ENCODE measurements around the gene DPYSL4. TPM values are rescaled to one million over a fixed set of nuclear protein-coding genes. Genes with fewer than 3 reads are reported as not detected.

DPYSL4 gene
- total RNA-seq, 4 donors from 2014 or later, result 0.22 to 0.94 (median 0.34) TPM; not detected in 1

DNA sequence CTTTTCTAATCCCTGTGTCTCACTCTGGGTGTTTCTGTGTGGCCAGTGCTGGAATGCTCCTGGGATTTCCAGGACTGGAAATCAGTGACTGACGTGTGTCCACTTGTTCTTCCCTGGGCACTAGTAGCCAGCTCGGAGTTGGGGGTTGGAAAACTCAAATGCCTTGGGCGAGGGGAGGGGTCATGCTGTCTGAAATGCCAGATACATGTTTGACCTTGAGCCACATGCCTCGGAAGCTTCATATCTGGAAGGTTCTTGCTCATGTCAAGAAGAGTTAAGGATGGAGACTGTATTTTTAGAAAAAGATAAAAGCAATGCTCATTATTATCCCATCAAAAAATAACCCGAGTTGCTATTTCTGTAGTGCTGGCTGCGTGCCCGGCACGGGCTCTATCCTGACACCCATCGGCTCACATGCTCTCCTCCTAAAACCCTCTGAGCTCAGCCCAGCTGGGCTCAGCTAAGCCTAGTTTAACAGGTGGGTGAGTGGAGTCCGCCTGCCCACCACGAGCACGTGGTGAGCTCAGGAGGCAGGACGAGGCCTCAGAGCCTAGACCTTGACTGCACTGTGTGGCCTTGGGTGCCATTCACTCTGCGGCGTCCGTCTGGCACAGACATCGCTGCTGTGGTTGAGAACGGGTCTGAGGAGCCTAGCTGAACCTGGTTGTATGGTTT, 6.4 kb downstream of the DPYSL4 start:
- TF ChIP-seq, protein P1, sequence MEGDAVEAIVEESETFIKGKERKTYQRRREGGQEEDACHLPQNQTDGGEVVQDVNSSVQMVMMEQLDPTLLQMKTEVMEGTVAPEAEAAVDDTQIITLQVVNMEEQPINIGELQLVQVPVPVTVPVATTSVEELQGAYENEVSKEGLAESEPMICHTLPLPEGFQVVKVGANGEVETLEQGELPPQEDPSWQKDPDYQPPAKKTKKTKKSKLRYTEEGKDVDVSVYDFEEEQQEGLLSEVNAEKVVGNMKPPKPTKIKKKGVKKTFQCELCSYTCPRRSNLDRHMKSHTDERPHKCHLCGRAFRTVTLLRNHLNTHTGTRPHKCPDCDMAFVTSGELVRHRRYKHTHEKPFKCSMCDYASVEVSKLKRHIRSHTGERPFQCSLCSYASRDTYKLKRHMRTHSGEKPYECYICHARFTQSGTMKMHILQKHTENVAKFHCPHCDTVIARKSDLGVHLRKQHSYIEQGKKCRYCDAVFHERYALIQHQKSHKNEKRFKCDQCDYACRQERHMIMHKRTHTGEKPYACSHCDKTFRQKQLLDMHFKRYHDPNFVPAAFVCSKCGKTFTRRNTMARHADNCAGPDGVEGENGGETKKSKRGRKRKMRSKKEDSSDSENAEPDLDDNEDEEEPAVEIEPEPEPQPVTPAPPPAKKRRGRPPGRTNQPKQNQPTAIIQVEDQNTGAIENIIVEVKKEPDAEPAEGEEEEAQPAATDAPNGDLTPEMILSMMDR (IDR thresholded peaks at IDR 0.05; ENCODE audit: low read depth), result no peak

DNA sequence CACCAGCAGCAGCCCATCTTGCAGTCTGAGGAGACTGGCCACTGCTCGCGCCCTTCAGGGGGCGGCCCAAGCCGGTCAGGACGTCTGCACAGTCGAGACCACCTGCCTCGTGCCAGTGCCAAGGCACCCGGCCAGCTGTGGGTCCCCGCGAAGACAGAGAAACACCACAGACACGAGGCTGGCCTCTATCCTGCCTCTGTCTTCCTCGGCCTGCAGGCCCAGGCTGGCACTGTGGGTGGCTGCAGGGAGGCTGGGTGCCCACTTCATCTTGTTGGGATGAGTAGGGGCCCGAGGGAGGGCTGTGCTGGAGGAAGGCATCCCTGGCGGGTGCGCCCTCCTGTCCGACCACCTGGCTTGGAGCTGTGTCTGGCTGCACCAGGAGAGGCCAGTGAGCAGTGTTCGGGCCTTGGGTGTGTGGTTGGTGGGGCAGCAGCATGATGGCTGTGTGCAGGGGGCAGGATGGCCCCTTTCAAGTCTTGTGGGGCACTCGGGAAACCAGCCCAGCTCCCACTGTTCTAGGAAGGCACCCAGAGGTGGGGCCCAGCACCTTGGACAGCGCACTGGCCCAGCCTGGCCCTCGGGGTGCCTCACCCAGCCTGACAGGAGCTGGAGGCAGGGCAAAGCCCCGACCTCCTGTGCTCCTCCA, 7.3 kb downstream of the DPYSL4 start:
- TF ChIP-seq, protein P1 (IDR thresholded peaks at IDR 0.05; ENCODE audit: low read depth), result no peak

DNA sequence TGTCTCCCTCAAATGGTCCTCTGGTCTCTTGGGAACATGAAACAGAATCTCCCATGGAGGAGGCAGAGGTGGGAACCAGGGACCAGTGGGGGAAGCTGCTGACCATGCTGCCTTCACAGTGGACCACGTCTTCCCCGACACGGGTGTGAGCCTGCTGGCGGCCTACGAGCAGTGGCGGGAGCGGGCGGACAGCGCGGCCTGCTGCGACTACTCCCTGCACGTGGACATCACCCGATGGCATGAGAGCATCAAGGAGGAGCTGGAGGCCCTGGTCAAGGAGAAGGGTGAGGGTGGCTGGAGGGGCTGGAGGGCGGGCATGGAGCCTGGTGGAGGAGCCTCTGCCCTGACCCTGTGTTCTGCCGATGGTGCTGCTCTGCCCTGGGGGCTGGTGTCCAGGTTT, 8.0 kb downstream of the DPYSL4 start:
- TF ChIP-seq, protein P1 (IDR thresholded peaks at IDR 0.05; ENCODE audit: low read depth), result no peak

DNA sequence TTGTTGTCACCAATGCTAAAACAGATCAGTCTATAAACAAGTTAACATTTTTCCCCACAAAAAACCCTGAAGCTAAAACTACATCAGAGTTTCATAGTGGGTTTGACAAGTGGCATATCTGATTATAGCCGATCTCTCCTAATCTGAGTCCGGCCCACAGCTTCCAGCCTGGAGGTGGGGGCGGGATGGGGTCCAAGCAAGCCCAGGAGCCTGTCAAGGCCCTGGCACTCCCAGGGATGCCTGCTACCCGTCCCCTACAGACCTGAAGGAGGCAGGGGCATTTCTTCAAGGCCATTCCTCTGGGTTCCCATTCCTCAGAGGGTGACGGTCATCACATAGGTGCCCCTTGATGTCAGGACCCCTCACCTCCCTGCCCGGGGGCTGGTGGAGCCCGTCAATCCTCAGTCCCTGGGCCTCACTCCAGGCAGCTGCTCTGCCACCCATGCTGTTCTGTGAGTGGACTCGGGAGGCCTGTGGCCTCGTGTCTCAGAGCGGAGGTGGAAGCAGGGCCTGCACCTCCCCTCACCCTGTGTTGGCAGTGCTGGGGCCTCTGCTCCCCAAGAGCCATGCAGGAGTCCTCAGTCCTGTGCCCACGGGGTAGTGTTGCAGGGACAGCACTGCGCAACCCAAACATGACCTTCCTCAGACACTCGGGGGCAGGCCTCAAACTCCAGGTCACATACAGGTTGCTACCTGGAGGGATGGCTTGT, 8.8 kb downstream of the DPYSL4 start:
- TF ChIP-seq, protein P1 (IDR thresholded peaks at IDR 0.05; ENCODE audit: low read depth), result no peak

DNA sequence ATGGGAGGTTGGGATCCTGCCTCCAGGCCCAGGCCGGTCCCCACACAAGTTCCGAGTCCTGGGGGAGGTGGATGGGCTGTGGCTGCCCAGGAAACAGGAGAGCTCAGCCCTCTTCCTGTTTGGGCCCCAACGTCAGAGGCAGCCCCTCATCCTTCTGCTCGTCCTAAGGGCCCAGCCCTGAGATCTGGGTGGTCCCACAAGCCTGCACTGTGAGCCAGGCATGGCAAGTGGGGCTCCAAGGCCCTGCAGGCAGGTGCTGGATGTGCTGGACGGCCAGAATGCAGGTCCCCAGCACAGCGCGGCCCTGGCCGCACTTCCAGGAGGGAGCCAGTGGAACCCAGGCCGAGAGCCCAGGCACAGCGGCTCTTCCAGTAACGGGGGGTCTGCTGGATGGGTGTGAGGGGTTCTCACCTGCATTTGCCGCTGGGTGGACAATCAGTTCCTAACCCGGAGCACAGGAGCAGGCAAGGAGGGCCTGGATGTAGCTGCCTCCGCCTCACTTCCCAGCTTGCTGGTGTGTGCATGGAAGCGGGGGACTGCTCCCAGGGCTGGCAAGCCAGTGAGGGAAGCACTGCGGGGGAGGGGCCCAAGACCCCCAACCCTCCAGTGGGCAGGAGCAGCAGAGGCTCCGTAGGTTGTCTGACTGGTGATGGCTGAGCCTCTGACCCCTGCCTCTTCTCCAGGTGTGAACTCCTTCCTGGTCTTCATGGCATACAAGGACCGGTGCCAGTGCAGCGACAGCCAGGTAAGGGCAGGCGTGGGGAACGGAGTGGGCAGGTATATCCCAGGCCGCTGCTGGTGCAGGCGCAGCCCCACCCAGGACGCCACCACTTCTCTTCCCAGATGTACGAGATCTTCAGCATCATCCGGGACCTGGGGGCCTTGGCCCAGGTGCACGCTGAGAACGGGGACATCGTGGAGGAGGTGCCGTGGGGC, 9.7 kb downstream of the DPYSL4 start:
- TF ChIP-seq, protein P1 (IDR thresholded peaks at IDR 0.05; ENCODE audit: low read depth), result no peak

- TF ChIP-seq, protein P1 (IDR thresholded peaks at IDR 0.05; ENCODE audit: low read depth), result no peak
These were observed 10.7 kb downstream of the DPYSL4 start for GRCh38 chr10:132197271-132198067.
